22Rv1 (cell line): Measurements from ENCODE around the gene FOXP1.

Experiments
- H3K27ac ChIP-seq: fragments of 450-650 bp; 2 replicates; pipeline ENCODE4 v1.5.1; 2017
- ZFX ChIP-seq: fragments of 450-650 bp; IDR thresholded peaks from 2 replicates; pipeline ENCODE4 v1.6.1; 2017; ENCODE audit warnings: antibody characterized with exemption, borderline replicate concordance
- TF ChIP-seq, protein P1 (sequence below): fragments of 450-650 bp; IDR thresholded peaks from 2 replicates; pipeline ENCODE4 v1.5.1; 2017; ENCODE audit warnings: mild to moderate bottlenecking

The FOXP1 gene

DNA sequence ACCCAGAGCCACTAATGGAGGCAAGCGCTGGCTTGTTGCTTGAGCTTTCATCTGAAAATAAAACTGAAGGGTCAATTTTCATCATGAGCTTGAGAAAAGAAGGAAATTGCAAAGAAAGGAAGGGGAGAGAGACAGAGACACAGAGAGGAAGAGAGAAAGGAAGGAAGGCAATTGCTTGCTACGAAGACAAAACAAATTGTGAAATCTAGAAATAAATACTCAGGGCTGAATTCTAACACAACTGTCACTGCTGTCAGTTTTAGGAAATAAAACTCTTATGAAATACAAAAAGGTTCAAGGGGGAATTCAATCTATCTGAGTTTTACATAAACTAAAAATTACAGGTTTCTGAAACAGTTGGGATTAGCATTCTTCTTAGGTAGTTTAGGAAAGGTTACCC lies 36.7 kb downstream of the FOXP1 start:
- H3K27ac ChIP-seq, result peak overlapping the region; percentile 42; the same call in 1 of the 2 replicates
- no peak for TF ChIP-seq ZFX
- TF ChIP-seq, protein P1, sequence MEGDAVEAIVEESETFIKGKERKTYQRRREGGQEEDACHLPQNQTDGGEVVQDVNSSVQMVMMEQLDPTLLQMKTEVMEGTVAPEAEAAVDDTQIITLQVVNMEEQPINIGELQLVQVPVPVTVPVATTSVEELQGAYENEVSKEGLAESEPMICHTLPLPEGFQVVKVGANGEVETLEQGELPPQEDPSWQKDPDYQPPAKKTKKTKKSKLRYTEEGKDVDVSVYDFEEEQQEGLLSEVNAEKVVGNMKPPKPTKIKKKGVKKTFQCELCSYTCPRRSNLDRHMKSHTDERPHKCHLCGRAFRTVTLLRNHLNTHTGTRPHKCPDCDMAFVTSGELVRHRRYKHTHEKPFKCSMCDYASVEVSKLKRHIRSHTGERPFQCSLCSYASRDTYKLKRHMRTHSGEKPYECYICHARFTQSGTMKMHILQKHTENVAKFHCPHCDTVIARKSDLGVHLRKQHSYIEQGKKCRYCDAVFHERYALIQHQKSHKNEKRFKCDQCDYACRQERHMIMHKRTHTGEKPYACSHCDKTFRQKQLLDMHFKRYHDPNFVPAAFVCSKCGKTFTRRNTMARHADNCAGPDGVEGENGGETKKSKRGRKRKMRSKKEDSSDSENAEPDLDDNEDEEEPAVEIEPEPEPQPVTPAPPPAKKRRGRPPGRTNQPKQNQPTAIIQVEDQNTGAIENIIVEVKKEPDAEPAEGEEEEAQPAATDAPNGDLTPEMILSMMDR, result no peak

DNA sequence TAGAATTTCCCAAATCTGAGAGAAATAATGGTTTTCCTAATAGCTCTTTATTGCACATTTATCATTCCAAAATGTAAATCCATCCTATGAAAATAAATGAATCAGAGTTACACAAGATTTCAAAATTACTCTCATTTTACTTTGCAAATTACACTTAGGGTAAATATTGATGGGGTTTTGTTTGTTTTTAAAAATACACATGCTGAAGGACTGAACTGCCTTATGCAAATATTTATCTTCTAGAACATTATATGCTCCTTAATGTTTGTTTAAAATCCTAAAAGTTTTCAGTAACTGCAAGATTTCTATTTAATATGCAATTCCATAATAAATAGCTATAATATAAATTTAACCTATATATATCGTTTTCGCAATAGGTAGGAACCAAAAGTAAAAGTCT lies 38.2 kb downstream of the FOXP1 start:
- TF ChIP-seq, protein P1, result no peak
- TF ChIP-seq ZFX, result no peak
- peak overlapping the region; percentile 42 for H3K27ac ChIP-seq

DNA sequence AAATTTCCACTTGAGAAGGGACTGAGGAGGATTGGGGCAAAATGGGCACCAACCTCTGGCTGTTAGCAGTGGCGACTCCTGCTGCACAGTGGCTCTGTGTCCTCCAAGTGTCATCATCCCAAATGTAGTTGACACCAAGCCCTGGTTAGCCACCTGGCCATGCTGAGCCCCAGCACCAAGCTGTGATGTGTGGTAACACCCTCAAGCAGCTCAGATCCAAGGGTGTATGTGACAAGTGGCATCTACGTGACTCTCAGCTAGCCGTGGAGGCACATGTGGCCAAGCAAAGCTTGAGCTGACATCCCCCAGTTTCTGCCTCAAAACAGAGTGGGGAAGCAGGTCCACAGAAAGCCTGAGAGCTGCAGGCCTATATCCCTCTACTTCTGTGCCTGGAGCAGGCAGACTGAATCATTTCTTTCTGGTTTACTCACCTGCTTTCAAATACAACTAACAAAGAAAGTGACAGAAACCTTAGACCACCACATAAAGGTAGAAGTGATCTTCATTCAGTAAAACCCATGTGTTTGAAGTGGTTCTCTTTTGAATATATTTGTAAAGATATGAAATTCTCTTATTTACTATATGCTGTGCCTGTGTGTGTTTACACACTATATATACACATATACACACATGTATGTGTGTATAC lies 40.0 kb downstream of the FOXP1 start:
- TF ChIP-seq ZFX, result no peak
- TF ChIP-seq, protein P1, result no peak
- peak overlapping the region; percentile 80 for H3K27ac ChIP-seq

DNA sequence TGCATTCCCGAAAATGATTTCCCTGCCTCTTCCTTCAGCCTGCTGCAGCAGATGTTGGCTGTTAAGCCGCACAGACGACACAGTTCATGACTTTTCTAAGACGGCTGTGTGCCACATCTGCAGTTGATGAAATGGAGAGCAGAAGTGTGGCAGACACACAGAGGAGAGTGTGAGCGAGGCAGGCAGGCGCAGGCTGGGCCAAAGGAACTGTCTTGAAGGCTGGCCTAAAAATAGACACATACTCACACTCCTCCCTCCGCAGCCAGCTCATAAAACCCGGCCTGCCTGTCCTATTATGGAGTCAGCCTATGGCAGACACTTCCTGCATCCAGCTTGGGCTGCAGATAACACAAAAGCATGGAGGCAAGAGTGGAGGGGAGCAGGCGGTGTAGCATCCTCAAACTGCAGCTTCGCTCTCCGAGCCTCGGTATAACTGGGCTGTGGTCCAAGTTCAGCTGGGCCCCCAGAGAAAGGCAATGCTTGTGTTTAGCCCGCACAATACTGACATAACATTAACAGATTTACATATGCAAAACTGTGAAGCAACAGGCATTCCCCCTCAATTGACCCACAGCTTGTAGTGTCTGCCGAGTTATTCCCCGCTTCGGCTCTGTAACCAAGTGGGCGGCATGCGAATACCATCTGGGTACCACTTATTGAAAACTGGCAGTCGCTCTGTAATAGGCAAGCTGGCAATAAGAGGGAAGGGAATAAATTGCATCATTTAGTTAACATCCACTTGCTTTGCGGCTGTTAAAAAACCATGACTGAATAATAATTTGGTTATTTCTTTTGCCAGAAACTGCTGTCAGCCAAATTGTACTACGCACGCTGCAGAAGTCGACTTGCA lies 40.8 kb downstream of the FOXP1 start:
- peak overlapping the region; percentile 80 for H3K27ac ChIP-seq
- TF ChIP-seq ZFX, result no peak
- TF ChIP-seq, protein P1, result no peak

DNA sequence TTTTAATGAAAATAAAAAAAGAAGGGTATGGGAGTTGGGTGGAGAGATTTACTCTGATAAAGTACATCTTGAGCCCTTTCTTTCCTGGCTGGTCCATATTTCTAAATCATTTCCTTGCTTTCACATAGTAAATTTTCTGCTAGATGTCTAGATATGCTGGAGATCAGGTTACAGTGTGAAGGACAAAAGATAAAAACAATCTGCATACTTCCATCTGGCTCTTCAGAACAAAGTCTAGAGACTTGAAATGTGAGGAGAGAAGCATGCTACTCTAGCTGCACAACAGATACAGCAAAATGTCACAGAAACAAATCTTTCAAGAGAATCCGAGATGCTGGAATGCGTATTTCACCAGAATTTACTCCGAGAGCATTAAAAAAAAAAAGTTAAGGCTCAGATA lies 42.2 kb downstream of the FOXP1 start:
- no peak for TF ChIP-seq ZFX
- TF ChIP-seq, protein P1, result no peak
- peak overlapping the region; percentile 80; the same call in 1 of the 2 replicates for H3K27ac ChIP-seq

DNA sequence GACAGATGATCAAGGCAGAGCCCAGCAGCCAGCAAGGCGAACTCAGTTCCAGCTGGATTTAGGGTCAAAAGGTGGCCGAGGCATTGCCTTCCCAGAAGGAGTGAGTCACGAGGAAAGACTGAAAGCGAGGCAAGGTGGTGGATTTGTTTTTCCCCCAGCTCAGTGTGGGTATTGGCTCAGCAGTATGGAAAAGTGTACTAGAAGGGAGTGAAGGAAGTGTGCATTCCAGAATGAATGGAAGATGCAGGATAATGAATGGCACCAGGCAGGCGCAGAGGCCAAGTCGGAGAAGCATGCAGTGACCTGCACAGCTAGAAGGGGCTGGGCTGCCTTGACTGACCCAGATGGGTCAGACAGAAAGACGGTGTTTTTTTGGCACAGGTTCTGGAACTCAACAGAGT lies 46.3 kb downstream of the FOXP1 start:
- no peak for TF ChIP-seq ZFX
- TF ChIP-seq, protein P1, result no peak
- H3K27ac ChIP-seq, result no peak overlapping the region

DNA sequence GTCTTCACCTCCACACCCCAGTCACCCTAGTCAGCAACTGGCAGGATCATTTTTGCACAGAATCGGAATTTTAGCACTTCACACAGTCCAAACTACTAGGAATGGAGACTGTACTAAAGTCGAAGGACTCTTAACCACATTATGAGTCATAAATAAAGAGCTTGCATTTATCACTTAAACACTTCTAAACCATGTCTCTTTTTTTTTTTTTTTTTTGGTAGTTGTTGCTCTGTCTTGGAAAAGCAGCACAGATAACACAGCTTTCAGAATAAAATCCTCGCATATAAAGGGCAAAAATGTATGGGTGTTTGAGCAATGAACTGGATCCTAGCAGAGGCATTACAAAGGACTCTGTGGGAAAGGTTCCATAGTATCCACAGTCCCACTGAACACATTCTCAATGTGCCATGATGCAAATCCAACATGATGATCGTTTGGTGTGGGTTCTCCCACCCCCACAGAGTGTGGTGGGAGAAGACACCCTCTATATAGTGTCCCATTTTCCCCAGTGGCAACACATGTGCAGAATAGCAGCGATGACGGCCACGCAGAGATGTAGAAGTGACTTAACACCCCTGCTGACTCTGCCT lies 47.1 kb downstream of the FOXP1 start:
- TF ChIP-seq, protein P1, result no peak
- no peak for TF ChIP-seq ZFX
- H3K27ac ChIP-seq, result no peak overlapping the region
